ENCODE data around the gene SCO1.

SCO1 gene

GRCh38 chr17:10739386-10739785 lies 42.1 kb upstream of the SCO1 start:
- in situ Hi-C loops (cut with MboI; ENCODE audit: low pct_unique_long_range_greater_than_20kb, low sequenced_read_pairs, unreplicated experiment): no loop called here
- TF ChIP-seq CTCF (IDR thresholded peaks at IDR 0.05; ENCODE audit: extremely low read depth, insufficient read depth, missing control alignments): no peak
- no peak for DNase-seq (ENCODE audit: low spot score)

DNA sequence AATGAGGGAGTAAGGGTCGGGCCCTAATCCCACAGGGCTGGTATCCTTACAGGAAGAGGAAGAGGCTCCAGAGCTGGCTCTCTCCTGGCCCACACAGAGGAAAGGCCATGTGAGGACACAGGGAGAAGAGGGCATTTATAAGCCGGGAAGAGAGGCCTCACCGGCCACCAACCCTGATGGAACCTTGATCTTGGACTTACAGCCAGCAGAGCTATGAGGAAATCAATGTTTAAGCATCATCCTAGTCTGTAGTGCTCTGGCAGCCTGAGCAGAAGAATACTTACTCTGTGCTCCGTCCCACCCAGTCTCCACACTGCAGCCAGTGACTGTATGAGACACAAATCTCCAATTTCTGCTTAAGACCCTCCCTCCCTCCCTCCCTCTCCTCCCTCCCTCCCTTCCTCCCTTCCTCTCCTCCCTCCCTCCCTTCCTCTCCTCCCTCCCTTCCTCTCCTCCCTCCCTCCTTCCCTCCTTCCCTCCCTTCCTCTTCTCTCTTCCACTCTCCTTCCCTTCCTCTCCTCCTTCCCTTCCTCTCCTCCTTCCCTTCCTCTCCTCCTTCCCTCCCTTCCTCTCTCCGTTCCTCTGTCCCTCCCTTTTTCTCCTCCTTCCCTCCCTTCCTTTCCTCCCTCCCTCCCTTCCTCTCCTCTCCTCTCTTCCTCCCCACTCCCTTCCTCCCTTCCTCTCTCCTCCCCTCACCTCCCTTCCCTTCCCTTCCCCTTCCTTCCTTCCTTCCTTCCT lies 41.4 kb upstream of the SCO1 start:
- TF ChIP-seq CTCF (IDR thresholded peaks at IDR 0.05; ENCODE audit: extremely low read depth, insufficient read depth, missing control alignments): no peak
- in situ Hi-C loops (cut with MboI; ENCODE audit: low pct_unique_long_range_greater_than_20kb, low sequenced_read_pairs, unreplicated experiment): no loop called here
- DNase-seq (ENCODE audit: low spot score): no peak

GRCh38 chr17:10737736-10738135 lies 40.4 kb upstream of the SCO1 start:
- in situ Hi-C loops (cut with MboI; ENCODE audit: low pct_unique_long_range_greater_than_20kb, low sequenced_read_pairs, unreplicated experiment): no loop called here
- no peak for TF ChIP-seq CTCF (IDR thresholded peaks at IDR 0.05; ENCODE audit: extremely low read depth, insufficient read depth, missing control alignments)
- no peak for DNase-seq (ENCODE audit: low spot score)

DNA sequence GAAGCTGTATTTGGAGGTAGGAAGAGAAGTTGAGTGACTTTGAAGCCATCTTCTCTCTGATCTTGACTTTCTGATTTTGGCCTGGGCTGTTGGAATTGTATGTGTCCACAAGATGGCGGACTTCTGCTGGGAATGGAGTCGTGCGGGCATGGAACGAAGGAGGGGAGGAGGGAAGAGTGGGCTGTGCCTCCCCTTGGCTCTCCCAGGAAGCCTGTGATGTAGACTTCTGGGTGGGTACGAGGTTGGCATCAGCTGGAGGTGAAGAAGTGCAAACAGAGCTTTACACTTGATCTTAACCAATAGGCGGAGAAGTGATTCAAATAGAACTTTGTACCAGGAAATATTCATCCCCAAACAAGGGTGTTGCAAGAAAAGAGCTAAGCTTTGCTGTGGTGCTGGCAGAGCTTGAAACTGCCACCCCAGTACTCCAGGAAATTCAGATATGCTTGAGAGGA lies 39.9 kb upstream of the SCO1 start:
- in situ Hi-C loops (cut with MboI; ENCODE audit: low pct_unique_long_range_greater_than_20kb, low sequenced_read_pairs, unreplicated experiment): no loop called here
- peak; percentile 75 for TF ChIP-seq CTCF (IDR thresholded peaks at IDR 0.05; ENCODE audit: extremely low read depth, insufficient read depth, missing control alignments)
- DNase-seq (ENCODE audit: low spot score): peak; percentile 38

DNA sequence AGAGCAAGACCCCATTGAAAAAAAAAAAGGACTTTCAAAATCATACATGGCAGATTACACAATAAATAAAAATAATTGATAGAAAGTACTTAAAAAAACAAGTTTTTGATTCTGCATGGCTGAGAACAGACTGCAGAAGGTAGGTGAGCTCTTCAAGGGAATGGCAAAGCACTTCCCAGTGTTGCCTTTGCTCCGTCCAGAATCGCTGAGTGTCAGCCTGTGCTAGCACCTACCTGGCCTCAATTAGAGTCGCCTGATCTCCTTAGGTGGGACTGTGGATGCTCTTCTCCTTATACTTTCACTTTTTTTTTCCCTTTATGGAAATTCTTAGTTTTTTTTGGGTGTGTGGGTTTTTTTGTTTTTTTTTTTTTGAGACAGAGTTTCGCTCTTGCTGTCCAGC lies 38.5 kb upstream of the SCO1 start:
- TF ChIP-seq CTCF (IDR thresholded peaks at IDR 0.05; ENCODE audit: extremely low read depth, insufficient read depth, missing control alignments): no peak
- in situ Hi-C loops (cut with MboI; ENCODE audit: low pct_unique_long_range_greater_than_20kb, low sequenced_read_pairs, unreplicated experiment): no loop called here
- no peak for DNase-seq (ENCODE audit: low spot score)

GRCh38 chr17:10735251-10735650 lies 37.9 kb upstream of the SCO1 start:
- in situ Hi-C loops (cut with MboI; ENCODE audit: low pct_unique_long_range_greater_than_20kb, low sequenced_read_pairs, unreplicated experiment): no loop called here
- no peak for TF ChIP-seq CTCF (IDR thresholded peaks at IDR 0.05; ENCODE audit: extremely low read depth, insufficient read depth, missing control alignments)
- no peak for DNase-seq (ENCODE audit: low spot score)
